Colonic mucosa (tissue), 4 donors: ENCODE measurements around the gene SNCG. TPM values are rescaled to one million over a fixed set of nuclear protein-coding genes. Genes with fewer than 3 reads are reported as not detected.
"Not testable (repeated sequence)": the region's sequence is repeated elsewhere in the genome, so short reads cannot be mapped to it uniquely, and the experiment has no call there.

Experiments
- DNase-seq: peaks from one replicate; pipeline ENCODE4 v3.0.0-alpha.2; 2020
- H3K27ac ChIP-seq: fragments of 200-600 bp; one replicate; pipeline ENCODE4 v1.8.0; 2021
- H3K27me3 ChIP-seq: fragments of 200-600 bp; one replicate; pipeline ENCODE4 v1.8.0; 2021
- H3K36me3 ChIP-seq: fragments of 200-600 bp; one replicate; pipeline ENCODE4 v1.8.0; 2021
- H3K4me1 ChIP-seq: fragments of 200-600 bp; one replicate; pipeline ENCODE4 v1.8.0; 2021; ENCODE audit warnings: mild to moderate bottlenecking
- H3K4me3 ChIP-seq: fragments of 200-600 bp; one replicate; pipeline ENCODE4 v1.8.0; 2021
- H3K9ac ChIP-seq, 2 donors: one replicate each; pipeline ENCODE4 v1.7.0; 2013; ENCODE audit warnings: control low read depth in 2 of 2, low read depth in 2 of 2, low read length in 2 of 2
- H3K9me3 ChIP-seq: fragments of 200-600 bp; one replicate; pipeline ENCODE4 v1.8.0; 2021
- CTCF ChIP-seq: fragments of 200-600 bp; IDR thresholded peaks from one replicate; pipeline ENCODE4 v1.8.0; 2022; ENCODE audit warnings: antibody characterized with exemption, mild to moderate bottlenecking
- intact Hi-C: fragments of 100-400 bp; cut with DNase I; formaldehyde crosslinking; loops from one replicate; pipeline ENCODE4 v1.14.1; 2022
- total RNA-seq, 2 donors: library from RNA; stranded (reverse); fragmentation: NEBNext Ultra II Directional in 1 of 2; extraction: Animal tissue kit (Norgen Biotek cat#: 25700) in 1 of 2; gene quantifications; one replicate each; pipeline ENCODE4 v1.2.1, GENCODE V29; 2021
- donor health status: healthy.
- donor health status: DM: no; HTN: no; CAD: no.
- donor health status: DM: no; HTN: no; CAD: no.

SNCG gene
- total RNA-seq, 2 donors from 2014 or later: 2.6 to 6.6 TPM

GRCh38 chr10:86946213-86947155 is 11.9 kb upstream of the SNCG start:
- no peak overlapping the region for H3K4me3 ChIP-seq
- peak; percentile 17 for DNase-seq
- no peaks in the 10 kb centered on the region for H3K27me3 ChIP-seq
- TF ChIP-seq CTCF: no peak
- no peak overlapping the region for H3K27ac ChIP-seq
- intact Hi-C loops: no loop called here
- no peaks in the 10 kb centered on the region for H3K4me1 ChIP-seq
- H3K9me3 ChIP-seq: no peaks in the 10 kb centered on the region
- no peak overlapping the region for H3K9ac ChIP-seq
- H3K36me3 ChIP-seq: no peaks in the 10 kb centered on the region

- intact Hi-C loops, H3K9me3 ChIP-seq, H3K27me3 ChIP-seq, H3K27ac ChIP-seq, H3K4me3 ChIP-seq, H3K4me1 ChIP-seq, H3K9ac ChIP-seq, H3K36me3 ChIP-seq: not testable (repeated sequence)
- peak; percentile 15 for DNase-seq
Observed at GRCh38 chr10:86947806-86948205, 10.6 kb upstream of the SNCG start.

- TF ChIP-seq CTCF: no peak
- DNase-seq: no peak
- Histone ChIP-seq H3K36me3 (no peaks in the 10 kb centered on the region), H3K27ac (no peak overlapping the region), H3K27me3 (no peaks in the 10 kb centered on the region), H3K4me1 (no peaks in the 10 kb centered on the region), H3K9me3 (no peaks in the 10 kb centered on the region), H3K4me3 (no peak overlapping the region), H3K9ac (no peak overlapping the region)
- intact Hi-C loops: no loop called here
Observed at GRCh38 chr10:86950349-86950748, 8.1 kb upstream of the SNCG start.

GRCh38 chr10:86951184-86951761 is 7.1 kb upstream of the SNCG start:
- intact Hi-C loops: no loop called here
- Histone ChIP-seq H3K4me3 (no peak overlapping the region), H3K4me1 (no peaks in the 10 kb centered on the region), H3K36me3 (no peaks in the 10 kb centered on the region), H3K9me3 (no peaks in the 10 kb centered on the region), H3K27me3 (no peaks in the 10 kb centered on the region), H3K9ac (no peak overlapping the region), H3K27ac (no peak overlapping the region)
- no peak for DNase-seq
- TF ChIP-seq CTCF: no peak

GRCh38 chr10:86952106-86952505 is 6.3 kb upstream of the SNCG start:
- Histone ChIP-seq H3K27ac (no peak overlapping the region), H3K9ac (no peak overlapping the region), H3K4me1 (no peaks in the 10 kb centered on the region), H3K36me3 (no peaks in the 10 kb centered on the region), H3K27me3 (no peaks in the 10 kb centered on the region), H3K9me3 (no peaks in the 10 kb centered on the region), H3K4me3 (no peak overlapping the region)
- intact Hi-C loops: no loop called here
- no peak for DNase-seq
- TF ChIP-seq CTCF: no peak

GRCh38 chr10:86952697-86953096 is 5.7 kb upstream of the SNCG start:
- H3K9me3 ChIP-seq, H3K27ac ChIP-seq: not testable (repeated sequence)

More at GRCh38 chr10:86952697-86953096, 5.7 kb upstream of the SNCG start:
- DNase-seq, H3K4me1 ChIP-seq, H3K9ac ChIP-seq, H3K4me3 ChIP-seq, H3K36me3 ChIP-seq, intact Hi-C loops, H3K27me3 ChIP-seq: not testable (repeated sequence)
